Gastrocnemius medialis (tissue), 4 donors: Measurements from ENCODE around the gene CCDC57. TPM values are rescaled to one million over a fixed set of nuclear protein-coding genes. Genes with fewer than 3 reads are reported as not detected.

ENCODE experiments used
- ATAC-seq, 2 donors: fragments of 150-250 bp; one replicate each; pipeline ENCODE4 v1.9.1; 2016
- DNase-seq, 2 donors: peaks; one replicate each; pipeline ENCODE4 v3.0.0-alpha.2; 2019
- H3K27ac ChIP-seq, 4 donors: fragments of 200-600 bp; sonication (generic); 1 replicate in 1 of 4; 2 replicates in 3 of 4; pipeline ENCODE4 v1.5.1; 2016 to 2018; ENCODE audit warnings: mild to moderate bottlenecking in 2 of 4, moderate library complexity in 1 of 4
- H3K27me3 ChIP-seq, 3 donors: fragments of 200-600 bp; sonication (generic) in 2 of 3; 1 replicate in 1 of 3; 2 replicates in 2 of 3; pipeline versions ENCODE4 v1.5.1 to v1.6.0; 2016 to 2019; ENCODE audit warnings: mild to moderate bottlenecking in 1 of 3, moderate library complexity in 1 of 3
- H3K36me3 ChIP-seq, 2 donors: fragments of 200-600 bp; sonication (generic) in 1 of 2; one replicate each; pipeline ENCODE4 v1.5.1; 2017 to 2018
- H3K4me1 ChIP-seq, 2 donors: fragments of 200-600 bp; sonication (generic) in 1 of 2; one replicate each; pipeline ENCODE4 v1.5.1; 2016 to 2017; ENCODE audit warnings: mild to moderate bottlenecking in 2 of 2
- H3K4me3 ChIP-seq, 4 donors: fragments of 200-600 bp; sonication (generic) in 3 of 4; 1 replicate in 1 of 4; 2 replicates in 3 of 4; pipeline ENCODE4 v1.5.1; 2016 to 2019; ENCODE audit warnings: mild to moderate bottlenecking in 2 of 4
- H3K9me3 ChIP-seq, 3 donors: fragments of 200-600 bp; sonication (generic) in 2 of 3; 1 replicate in 1 of 3; 2 replicates in 2 of 3; pipeline ENCODE4 v1.5.1; 2016 to 2019
- POLR2A ChIP-seq, 2 donors: fragments of 450-650 bp; IDR thresholded peaks; one replicate each; pipeline ENCODE4 v1.6.1; 2017; ENCODE audit warnings: antibody characterized with exemption in 2 of 2, mild to moderate bottlenecking in 2 of 2, moderate library complexity in 2 of 2
- in situ Hi-C, 4 donors: fragments of 200-750 bp; cut with MboI; loops; one replicate each; pipeline versions ENCODE4 v1.15.0 to v1.8.0; 2017; ENCODE audit warnings: low sequenced_read_pairs in 4 of 4
- intact Hi-C: fragments of 100-400 bp; cut with DNase I; formaldehyde crosslinking; loops from one replicate; pipeline ENCODE4 v1.15.1; 2023; ENCODE audit warnings: low total_unique reads
- total RNA-seq, 4 donors: library from RNA; depleted of rRNA; stranded (reverse); fragments of >200 nt; gene quantifications; one replicate each; pipeline versions ENCODE4 v1.1.0 to v1.2.3, GENCODE V29; 2016
- TF ChIP-seq, protein P1 (sequence below), 5 experiments: fragments of 450-650 bp in 3 of 5; fragments of 200-600 bp in 2 of 5; sonication (generic) in 2 of 5; IDR thresholded peaks in 4 of 5; conservative IDR thresholded peaks in 1 of 5; 1 replicate in 4 of 5; 2 replicates in 1 of 5; pipeline ENCODE4 v1.5.1; 2016 to 2019; ENCODE audit warnings: antibody characterized with exemption in 5 of 5, mild to moderate bottlenecking in 3 of 5, moderate library complexity in 3 of 5

CCDC57 gene
- total RNA-seq, 4 donors from 2014 or later = 3.7 to 11.3 (median 5.1) TPM

DNA sequence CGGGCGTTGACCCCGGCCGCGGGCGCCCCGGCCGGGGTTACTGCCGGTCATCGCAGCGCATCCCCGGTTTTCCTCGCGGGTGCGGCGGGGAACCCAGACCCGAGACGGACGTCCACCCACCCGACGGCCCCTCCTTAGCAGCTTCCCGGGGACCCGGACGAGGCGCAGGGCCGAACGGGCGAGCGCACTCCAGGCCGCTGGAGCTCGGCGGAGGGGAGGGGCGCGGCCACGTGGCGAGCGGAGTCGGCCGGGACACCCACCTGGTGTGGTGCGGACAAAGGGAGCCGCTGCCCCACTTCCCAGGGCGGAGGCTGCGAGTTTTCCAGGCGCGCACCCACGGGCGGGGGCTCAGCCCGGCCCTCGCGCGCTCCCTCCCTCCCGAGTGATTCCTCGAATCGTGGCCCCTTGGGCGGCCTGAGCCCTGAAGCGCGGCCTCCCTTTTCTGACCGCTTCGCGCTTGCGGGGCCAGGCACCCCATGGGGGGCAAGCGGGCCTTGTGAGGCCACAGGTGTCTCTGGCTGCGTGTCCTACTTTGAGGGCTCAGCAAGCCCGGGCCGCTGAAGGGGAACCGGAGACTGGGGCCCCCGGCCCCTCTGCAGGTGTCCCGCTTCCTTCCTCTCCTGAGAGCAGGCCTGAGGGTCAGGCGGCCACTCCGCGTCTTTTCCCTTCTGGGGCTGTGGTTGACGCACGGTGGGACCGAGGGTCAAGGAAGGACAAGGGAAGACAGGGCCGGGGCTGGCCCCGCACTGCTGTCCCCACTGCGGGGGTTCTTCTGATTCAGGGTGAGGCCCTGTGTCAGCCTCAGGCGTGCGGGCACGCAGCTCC is 113.5 kb downstream of the CCDC57 start:
- no peaks in the 10 kb centered on the region for H3K9me3 ChIP-seq
- TF ChIP-seq POLR2A (IDR thresholded peaks at IDR 0.05) = no peak
- TF ChIP-seq, protein P1, sequence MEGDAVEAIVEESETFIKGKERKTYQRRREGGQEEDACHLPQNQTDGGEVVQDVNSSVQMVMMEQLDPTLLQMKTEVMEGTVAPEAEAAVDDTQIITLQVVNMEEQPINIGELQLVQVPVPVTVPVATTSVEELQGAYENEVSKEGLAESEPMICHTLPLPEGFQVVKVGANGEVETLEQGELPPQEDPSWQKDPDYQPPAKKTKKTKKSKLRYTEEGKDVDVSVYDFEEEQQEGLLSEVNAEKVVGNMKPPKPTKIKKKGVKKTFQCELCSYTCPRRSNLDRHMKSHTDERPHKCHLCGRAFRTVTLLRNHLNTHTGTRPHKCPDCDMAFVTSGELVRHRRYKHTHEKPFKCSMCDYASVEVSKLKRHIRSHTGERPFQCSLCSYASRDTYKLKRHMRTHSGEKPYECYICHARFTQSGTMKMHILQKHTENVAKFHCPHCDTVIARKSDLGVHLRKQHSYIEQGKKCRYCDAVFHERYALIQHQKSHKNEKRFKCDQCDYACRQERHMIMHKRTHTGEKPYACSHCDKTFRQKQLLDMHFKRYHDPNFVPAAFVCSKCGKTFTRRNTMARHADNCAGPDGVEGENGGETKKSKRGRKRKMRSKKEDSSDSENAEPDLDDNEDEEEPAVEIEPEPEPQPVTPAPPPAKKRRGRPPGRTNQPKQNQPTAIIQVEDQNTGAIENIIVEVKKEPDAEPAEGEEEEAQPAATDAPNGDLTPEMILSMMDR (IDR thresholded peaks at IDR 0.05 in 4 of 5, conservative IDR thresholded peaks at IDR 0.05 in 1 of 5) = no peak
- ATAC-seq (peak in 1 of 2 donors; percentile 1), DNase-seq (no peak)
- peaks cover 30 to 32% of the 10 kb centered on the region in 2 donors for H3K4me1 ChIP-seq
- H3K27ac ChIP-seq = peak overlapping the region; percentile 81 to 96 (median 90)
- intact Hi-C loops (loop anchor here (1.0 to 5.0 kb wide), 4 partner anchors 47 to 238 kb away; partner anchors contain the start of genes DCXR, GPS1, P4HB and RFNG), in situ Hi-C loops (no loop called here)
- peak overlapping the region; percentile 48 to 93 (median 69) for H3K4me3 ChIP-seq
- peaks cover 0 to 19% of the 10 kb centered on the region in 2 donors for H3K36me3 ChIP-seq
- H3K27me3 ChIP-seq = no peaks in the 10 kb centered on the region

DNA sequence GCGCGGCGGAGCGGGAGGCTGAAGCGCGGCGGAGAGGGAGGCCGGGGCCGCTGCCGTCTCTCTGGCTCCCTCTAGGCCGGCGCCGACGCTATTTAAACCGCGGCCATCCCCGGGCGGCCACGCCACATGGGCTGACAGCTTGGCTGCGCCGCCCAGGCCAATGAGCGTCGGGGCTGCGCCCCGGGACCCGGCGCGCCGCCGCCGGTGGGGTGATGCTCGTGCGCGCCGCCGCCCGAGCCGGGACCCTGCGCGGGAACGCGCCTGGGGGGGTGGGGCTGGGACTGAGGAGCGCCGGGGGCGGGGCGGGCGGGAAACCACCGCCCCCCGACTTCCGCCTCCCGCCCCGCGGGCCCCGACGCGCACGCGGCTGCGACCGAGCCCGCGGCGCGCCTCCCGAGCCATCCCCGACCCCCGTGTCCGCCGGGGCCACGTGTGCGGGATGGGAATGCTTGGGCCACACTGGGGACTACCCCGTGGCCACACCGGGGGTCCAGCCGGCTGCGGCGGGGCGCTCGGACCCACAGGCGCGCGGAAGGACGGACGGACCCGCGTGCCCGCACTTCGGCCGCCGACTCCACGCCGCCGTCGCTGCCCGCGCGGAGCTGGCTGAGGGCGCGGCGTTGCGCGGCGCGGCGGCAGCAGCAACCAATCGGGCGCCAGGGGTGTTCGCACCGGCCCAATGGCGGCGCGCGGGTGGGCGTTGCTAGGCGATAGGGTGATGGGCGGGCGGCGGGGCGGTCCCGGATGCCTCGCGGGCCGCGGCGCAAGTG is 114.3 kb downstream of the CCDC57 start, which contains the start of gene FASN:
Gene FASN (minus strand): TSS at position 68 of the 770 bp plus-strand sequence. CDS start 1,791 bp downstream, outside the sequence.
- ATAC-seq = peak; percentile 68 to 71
- DNase-seq = peak; percentile 86 to 93
- Histone ChIP-seq H3K4me1 (peaks cover 30 to 32% of the 10 kb centered on the region in 2 donors), H3K9me3 (no peaks in the 10 kb centered on the region), H3K27ac (peak within 1 kb of the TSS; percentile 81 to 96 (median 90)), H3K4me3 (peak within 1 kb of the TSS; percentile 61 to 93 (median 72)), H3K27me3 (no peaks in the 10 kb centered on the region), H3K36me3 (peaks cover 0 to 27% of the 10 kb centered on the region in 2 donors)
- intact Hi-C loops (loop anchor here (1.0 to 5.0 kb wide), 4 partner anchors 46 to 238 kb away; partner anchors contain the start of genes DCXR, GPS1, P4HB and RFNG), in situ Hi-C loops (no loop called here)
- TF ChIP-seq POLR2A (IDR thresholded peaks at IDR 0.05) = peak; percentile 82 to 97
- TF ChIP-seq, protein P1 (IDR thresholded peaks at IDR 0.05 in 4 of 5, conservative IDR thresholded peaks at IDR 0.05 in 1 of 5) = peak in 4 of 5 experiments; percentile 1 to 43 (median 36)

DNA sequence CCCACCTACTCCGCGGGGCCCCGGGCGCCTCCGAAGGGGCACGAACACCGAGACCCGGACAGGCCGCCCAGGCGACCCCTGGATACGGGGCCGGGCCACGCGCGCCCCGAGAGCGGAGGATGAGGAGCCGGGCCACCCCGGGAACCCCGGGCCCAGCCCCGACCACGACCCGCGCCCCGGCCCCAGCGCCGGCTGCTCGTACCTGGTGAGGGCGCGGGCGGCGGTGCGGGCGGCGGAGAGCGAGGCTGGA is 114.8 kb downstream of the CCDC57 start:
- in situ Hi-C loops (no loop called here), intact Hi-C loops (loop anchor here (1.0 to 5.0 kb wide), 4 partner anchors 46 to 237 kb away; partner anchors contain the start of genes DCXR, GPS1, P4HB and RFNG)
- peak overlapping the region; percentile 81 to 96 (median 88) for H3K27ac ChIP-seq
- H3K27me3 ChIP-seq = no peaks in the 10 kb centered on the region
- peak overlapping the region; percentile 61 to 93 (median 72) for H3K4me3 ChIP-seq
- H3K9me3 ChIP-seq = no peaks in the 10 kb centered on the region
- H3K36me3 ChIP-seq = peaks cover 0 to 32% of the 10 kb centered on the region in 2 donors
- no peak for DNase-seq
- peak; percentile 0 to 1 for ATAC-seq
- no peak for TF ChIP-seq POLR2A (IDR thresholded peaks at IDR 0.05)
- TF ChIP-seq, protein P1 (IDR thresholded peaks at IDR 0.05 in 4 of 5, conservative IDR thresholded peaks at IDR 0.05 in 1 of 5) = peak in 1 of 5 experiments; percentile 28
- peaks cover 30 to 32% of the 10 kb centered on the region in 2 donors for H3K4me1 ChIP-seq

DNA sequence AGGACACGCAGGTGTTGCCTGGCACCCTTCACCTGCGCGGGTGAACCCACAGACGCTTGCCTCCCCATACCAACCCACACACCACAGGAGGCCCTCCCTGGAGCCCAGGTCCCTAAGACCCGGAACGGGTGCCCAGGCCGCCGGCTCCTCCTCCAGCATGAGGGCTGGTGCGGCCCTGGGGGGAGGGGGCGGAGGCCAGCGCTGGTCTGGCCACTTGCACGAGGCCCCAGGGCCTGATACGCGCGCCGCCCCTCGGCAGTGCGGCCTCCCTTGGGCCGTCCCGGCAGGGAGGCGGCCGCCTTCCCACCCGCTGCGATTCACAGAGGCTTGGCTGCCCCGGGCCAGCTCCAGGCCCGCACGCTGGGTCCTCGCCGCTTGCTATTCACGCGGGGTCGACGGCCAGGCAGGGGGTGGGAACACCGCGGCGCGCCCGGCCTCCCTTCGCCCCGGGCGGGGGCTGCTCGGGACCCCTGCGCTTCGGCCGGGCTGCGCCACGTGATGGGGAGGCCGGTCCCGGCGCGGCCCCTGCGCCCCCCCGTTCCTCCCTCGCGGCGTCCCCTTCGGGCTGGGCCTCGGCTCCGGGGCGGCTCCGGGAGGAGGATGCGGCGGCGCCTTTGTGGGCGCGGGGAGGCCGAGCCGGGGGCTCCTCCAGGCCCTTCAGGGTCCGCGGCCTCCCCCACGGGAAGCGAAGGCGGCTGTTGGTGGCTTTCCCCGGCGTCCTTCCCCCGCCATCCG is 115.3 kb downstream of the CCDC57 start:
- no peaks in the 10 kb centered on the region for H3K27me3 ChIP-seq
- TF ChIP-seq POLR2A (IDR thresholded peaks at IDR 0.05) = no peak
- TF ChIP-seq, protein P1 (IDR thresholded peaks at IDR 0.05 in 4 of 5, conservative IDR thresholded peaks at IDR 0.05 in 1 of 5) = no peak
- no peaks in the 10 kb centered on the region for H3K9me3 ChIP-seq
- in situ Hi-C loops (no loop called here), intact Hi-C loops (loop anchor here (5.0 kb wide), 2 partner anchors 45 to 55 kb away; partner anchors contain the start of genes GPS1 and RFNG)
- H3K27ac ChIP-seq = peak overlapping the region; percentile 81 to 96 (median 88)
- peaks cover 30 to 32% of the 10 kb centered on the region in 2 donors for H3K4me1 ChIP-seq
- H3K36me3 ChIP-seq = peaks cover 0 to 37% of the 10 kb centered on the region in 2 donors
- no peak for DNase-seq
- peak overlapping the region; percentile 61 to 93 (median 72) for H3K4me3 ChIP-seq
- ATAC-seq = no peak
